Activated CD8-positive, alpha-beta memory T cell treated with anti-CD3 and anti-CD28 coated beads, Interleukin-2, amount 50 U/mL, for 48 hours (primary cell): ENCODE data around the gene OAT.

Source experiments
- DNase-seq: peaks from one replicate; pipeline ENCODE4 v3.0.0-alpha.2; 2020

OAT gene

DNA sequence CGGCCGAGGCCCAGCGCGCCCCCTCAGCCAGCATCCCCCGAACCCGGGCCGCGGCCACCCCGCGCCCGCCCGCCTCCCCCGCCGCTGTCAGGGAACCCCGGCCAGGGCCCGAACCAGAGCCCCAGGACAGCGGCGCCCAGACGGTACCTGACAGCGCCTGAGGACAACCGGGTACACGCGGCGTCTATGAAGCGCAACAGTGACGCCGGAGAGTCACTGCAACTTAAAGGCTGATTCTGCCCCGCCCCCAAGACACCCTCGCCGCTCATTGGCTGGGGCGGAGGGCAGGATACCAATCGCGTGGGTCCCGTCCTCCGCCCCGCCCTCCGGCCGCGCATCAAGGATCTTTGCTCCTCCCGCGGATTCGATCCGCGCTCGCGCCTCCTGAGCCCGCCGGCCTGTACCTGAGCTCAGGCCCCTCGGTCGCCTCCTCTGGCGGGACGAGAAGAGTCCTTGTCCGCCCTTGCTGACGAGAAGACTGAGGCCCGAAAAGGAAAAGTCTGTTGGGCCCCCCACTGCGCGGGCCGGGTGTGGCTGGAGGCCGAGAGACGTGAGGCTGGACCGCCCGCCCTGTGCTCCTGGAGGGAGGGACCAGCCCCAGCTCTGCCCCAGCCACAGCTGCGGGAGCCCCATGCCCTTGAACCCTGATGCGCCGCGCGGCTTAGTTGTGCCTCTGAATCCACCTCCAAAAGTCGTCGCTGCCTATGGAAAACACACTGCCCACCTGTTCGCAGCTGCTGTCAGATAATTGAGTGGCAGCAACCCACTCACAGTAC, at the start of gene OAT:
Gene OAT, minus strand, starts transcription at position 198 of the 776 bp plus-strand sequence. CDS start 6,752 bp downstream, outside the sequence.
- peak; percentile 95 for DNase-seq

DNA sequence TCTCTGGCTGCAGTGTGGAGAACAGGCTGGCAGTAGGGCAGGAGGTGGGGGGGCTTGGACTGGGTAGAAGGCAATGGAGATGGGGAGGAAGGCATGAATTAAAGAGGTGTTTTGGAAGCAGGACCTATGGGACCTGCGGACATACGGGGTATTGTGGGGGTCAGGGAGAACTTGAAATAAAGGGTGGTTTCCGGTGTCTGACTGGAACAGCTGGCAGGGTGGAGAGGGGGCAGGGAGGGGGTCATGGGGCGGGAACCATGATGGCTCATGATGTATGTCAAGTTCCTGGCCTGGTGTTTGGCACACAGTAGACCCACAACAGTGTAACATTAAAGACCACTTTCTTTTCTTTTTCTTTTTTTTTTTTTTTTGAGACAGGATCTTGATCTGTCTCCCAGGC, 48.4 kb upstream of the OAT start:
- DNase-seq, result no peak

DNA sequence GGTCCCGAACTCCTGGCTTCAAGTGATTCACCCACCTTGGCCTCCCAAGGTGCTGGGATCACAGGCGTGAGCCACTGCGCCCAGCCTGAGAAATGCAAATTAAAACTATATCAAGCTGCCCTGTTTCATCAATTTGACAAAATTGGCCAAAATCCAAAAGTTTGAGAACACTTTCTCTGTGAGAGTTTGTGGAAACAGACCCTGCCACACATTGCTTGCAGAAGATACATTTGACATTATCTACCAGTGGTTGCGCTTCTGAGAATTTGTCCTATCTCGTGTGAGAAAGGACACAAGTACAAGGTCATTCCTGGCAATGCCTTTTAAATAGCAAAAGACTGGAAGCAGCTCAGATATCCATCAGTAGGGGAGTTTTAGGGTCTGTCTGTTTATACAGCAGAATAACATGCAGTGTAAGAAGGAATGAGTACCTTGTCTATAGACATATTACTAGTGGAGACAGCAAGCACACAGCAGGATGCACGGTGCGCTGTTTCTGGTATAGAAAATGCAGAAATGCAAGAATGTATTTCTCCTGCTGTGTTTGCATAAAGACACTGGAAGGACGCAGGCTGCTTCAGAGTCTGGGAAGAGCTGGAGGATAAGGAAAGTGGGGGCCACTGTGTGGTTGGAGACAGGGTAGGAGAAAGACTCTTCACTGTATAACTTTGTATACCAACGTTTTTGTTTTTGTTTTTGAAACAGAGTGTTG, 47.2 kb upstream of the OAT start:
- DNase-seq, result no peak

DNA sequence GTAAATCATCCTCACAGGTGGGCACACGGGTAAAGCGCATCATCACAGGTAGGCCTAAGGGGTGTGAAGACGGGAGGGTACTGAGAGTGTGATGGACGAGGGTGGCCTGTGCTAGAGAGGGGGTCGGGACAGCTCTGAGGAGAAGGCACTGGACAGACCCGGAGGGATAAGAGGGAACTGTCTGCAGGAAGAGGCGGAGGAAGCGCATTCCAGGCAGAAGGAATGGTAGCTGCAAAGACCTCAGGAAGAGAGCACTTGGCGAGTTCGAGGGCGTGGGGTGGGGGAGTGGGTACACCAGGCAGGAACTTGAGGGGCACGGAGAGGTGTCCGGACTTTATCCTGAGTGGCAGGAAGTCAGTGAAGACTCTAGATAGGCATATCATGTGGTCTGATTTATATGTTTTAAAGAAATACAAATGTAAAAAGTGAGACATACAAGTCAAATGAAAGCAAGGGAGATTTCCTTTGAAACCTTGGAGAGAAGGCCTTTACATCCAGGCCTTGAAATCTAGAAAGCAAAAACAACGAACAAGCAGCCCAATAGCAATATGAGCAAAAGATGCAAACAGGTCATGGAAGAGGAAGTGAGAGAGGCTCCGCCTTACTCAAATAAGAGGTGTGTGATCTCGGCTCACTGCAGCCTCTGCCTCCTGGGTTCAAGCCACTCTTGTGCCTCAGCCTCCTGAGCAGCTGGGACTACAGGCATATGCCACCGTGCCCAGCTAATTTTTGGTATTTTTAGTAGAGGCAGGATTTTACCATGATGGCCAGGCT, 46.5 kb upstream of the OAT start:
- DNase-seq, result no peak

DNA sequence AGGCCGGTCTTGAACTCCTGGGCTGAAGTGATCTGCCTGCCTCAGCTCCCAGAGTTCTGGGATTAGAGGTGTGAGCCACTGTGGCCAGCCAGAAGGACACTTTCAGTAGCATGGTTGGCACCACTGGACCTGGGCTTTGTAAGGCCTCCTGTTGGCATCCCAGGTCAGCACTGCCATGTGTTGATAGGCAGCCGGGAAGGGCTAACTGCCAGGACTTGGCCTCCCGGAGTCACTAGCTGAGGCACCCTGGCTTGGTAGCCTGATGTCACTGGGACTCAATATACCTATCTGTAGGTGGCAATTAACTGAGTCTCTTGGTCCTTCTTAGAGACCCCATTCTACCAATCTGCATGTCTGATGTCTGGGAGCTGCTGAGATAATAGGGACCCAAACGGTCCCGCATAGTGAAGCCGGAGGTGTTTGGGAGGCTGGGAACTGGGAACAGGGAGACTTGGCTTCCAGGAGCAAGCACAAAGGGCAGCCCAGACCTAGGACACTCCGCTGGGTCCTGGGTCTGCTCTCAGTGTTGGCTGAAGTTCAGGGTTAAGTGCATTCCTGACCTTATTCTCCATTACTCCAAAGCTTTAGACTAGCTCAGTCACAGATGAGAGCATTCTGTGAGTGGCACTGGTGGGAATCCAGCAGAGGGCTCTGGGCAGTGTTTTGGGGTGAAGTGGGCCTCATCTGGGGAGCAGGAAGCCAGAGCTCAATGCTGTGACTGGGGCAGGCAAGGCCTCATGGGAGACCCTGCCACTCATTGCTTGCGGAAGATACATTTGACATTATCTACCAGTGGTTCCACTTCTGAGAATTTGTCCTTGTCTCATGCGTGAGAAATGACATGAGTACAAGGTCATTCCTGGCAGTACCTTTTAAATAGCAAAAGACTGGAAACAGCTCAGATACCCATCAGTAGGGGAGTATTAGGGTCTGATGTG, 45.6 kb upstream of the OAT start:
- DNase-seq, result no peak

DNA sequence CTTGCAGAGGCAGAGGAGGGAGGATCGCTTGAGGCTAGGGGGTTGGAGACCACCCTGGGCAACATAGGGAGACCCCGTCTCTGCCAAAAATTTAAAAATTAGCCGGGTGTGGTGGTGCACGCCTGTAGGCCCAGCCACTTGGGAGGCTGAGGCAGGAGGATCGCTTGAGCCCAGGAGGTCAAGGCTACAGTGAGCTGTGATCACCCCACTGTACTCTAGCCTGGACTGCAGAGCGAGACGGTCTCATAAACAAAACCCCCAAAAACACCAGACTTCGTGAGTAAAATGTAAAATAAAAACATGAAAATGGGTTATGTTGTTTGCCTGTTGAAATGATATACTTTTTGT, 43.6 kb upstream of the OAT start:
- DNase-seq, result no peak

DNA sequence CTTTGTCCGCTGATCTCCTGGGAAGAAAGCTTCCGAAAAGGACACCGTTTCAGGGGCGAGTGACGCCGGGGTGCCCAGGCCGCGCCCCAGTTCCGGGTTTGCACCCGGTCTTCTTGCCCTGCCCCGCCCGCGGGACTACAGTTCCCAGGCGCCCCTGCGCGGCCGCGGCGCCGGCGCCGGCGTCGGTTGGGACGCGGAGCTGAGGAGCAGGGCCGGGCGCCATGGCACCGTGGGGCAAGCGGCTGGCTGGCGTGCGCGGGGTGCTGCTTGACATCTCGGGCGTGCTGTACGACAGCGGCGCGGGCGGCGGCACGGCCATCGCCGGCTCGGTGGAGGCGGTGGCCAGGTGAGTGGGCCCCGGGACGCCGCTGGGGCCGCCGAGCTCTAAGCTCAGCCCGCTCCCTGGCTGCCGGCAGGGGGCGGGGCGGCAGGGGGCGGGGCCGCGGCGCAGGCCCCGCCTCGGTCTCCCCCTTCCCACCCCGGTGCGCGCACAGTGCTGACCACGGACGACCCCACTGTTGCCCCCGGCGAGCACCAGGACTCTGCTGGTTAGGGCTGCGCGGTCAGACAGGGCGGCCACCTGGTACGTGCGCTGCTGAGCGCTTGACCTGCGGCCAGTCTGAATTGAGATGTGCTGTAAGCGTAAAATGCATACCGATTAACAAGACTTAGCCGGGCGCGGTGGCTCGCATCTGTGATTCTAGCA, 43.1 kb upstream of the OAT start, which contains the start of gene LHPP:
Gene LHPP, plus strand, starts transcription at position 182 of the 706 bp plus-strand sequence. Its CDS starts 40 bp downstream, at position 222.
- peak; percentile 92 for DNase-seq

DNA sequence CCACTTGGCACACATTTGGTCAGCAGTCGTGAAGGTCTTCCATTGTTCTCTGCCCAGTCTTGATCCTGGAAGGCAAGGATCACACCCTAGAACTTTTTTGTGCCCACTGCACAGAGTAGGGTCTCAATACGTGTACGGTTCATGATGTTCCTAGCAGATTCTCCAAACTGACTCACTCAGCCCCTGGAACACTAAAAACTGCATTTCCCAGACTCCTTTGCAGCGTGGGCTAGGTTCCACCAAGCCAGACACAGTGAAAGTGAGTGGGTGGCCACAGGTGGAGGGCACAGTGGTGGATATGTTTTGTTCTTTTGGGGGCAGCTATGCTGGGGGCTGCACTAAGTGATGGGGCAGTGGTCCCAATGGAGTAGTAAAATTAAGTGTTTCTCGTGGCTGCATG, 41.4 kb upstream of the OAT start:
- no peak for DNase-seq

DNA sequence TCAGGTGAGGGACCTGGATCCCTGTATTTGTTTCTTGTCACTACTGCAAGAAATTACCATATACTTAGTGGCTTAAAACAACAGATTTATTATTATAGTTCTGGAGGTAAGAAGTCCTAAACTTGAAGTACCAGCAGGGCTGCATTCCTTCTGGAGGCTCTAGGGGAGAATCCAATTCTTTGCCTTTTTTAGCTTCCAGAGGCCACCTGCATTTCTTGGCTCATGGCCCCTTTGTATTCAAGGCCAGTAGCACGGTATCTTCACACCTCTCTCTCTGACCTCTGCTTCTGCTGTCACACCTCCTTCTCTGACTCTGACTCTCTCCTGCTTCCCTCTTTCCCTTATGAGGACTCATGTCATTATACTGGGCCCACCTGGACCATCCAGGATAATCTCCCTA, 40.7 kb upstream of the OAT start:
- no peak for DNase-seq

DNA sequence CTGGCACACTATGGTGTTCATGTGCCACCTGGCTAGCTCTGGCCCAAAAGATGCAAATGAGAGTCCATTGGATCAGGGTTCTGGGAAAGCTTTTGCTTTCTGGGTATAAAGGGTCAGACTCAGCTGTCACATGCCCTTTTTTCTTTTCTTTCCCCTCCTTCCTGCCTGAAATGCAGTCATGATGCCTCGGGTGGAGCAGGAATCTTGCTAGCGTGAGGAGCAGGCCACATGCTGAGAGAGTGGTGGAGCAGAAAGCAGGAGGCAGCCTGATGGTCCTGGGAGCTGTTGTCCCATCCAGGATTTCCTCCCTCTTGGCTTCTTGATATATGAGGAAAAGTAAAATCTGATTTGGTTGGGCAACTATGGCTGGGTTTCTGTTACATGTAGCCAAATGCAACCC, 40.2 kb upstream of the OAT start:
- no peak for DNase-seq

DNA sequence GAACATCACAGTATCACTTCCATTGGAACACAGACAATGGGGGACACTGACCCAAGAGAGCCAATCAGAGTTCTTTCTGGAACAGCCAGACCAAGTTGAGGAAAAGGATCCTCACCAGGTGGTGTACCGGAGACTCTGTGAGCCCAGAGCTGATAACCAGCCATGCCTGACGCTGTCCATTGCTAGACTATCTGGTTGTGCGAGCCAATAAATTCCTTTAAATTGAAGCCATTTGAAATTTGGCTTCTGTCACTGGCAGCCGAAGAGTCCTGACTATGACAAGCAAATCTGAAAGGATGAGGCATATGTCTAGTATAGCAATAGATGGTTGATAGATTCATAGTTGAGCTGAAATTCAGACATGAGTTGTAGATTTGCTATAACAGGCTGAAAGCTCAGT, 39.8 kb upstream of the OAT start:
- DNase-seq, result no peak

DNA sequence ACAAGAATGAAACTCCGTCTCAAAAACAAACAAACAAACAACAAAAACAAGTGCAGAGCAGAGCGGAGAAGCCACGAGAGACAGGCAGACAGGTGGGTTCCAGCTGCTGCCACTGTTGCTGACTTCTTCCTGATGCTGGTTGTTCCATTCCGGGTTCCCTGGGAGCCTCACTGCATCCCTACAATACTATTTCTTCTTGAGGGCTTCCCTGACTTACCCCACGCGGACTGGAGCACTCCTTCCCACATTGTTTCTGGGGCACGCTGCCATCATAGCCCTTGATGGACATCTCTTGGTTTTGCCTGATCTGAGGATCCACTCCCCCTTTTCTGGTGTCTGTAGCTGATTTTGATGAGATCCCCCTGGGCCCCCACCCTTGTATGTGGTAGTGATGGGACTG, 36.7 kb upstream of the OAT start:
- DNase-seq, result no peak

DNA sequence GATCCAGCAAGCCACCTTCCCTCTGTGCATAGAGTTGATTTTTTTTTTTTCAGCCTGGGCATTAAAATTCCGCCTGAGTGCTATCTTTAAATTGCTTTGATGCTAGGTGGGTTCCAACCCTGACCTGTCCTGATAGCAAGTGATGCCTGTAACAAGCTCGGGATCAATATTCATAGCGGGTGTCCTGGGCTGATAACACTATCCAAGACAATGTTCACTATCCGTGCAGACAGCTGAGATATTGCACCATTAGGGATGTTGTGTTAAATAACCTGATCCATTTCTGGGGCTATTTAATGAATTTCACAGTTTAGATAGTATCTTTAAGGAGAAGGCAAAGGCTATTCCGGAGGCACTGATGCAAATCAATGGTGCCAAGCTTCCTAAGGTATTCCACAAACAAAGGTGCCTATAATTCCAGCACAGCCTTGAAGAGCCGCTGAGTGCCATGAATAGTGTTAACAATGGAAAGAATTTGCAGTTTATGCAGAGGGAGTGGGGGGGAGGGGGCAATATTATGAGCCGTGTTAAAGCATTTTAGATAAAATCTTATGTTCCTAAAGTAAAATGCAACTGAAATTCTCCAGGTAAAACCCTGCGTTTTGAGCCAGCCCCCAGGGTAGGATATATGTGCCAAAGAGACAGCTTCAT, 35.4 kb upstream of the OAT start:
- DNase-seq, result no peak

DNA sequence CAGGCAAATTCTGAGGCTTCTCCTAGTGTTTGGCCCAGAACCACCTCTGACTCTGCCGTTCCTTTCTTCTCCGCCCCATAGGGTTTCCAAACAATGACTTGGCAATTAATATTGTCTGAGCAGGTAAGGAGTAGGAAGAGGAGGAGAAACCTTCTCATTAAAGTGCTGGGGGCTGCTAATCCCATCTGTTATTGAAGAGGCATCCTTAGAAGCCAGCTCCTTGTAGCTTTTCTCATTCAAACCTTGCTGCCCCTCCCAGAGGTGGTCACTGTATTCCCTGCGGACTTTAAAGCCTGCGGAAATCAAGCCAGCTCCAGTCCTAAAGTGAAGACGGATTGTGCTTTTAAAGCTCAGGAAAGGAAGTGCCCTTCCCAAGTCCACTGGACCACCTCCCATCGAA, 32.6 kb upstream of the OAT start:
- DNase-seq, result no peak

DNA sequence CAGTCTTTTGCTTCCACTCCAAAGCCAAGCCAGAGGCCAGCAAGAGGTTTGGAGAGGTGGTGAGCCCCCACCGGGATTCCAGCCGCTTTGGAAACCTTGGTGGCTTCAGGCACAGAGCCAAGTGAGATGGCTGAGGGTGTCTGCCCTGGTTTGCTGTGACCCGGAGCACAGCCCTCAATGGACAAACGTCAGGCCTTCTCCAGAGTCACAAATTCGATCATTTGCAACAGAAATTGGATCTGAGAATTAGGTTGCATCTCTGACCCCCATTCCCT, 32.0 kb upstream of the OAT start:
- no peak for DNase-seq

DNA sequence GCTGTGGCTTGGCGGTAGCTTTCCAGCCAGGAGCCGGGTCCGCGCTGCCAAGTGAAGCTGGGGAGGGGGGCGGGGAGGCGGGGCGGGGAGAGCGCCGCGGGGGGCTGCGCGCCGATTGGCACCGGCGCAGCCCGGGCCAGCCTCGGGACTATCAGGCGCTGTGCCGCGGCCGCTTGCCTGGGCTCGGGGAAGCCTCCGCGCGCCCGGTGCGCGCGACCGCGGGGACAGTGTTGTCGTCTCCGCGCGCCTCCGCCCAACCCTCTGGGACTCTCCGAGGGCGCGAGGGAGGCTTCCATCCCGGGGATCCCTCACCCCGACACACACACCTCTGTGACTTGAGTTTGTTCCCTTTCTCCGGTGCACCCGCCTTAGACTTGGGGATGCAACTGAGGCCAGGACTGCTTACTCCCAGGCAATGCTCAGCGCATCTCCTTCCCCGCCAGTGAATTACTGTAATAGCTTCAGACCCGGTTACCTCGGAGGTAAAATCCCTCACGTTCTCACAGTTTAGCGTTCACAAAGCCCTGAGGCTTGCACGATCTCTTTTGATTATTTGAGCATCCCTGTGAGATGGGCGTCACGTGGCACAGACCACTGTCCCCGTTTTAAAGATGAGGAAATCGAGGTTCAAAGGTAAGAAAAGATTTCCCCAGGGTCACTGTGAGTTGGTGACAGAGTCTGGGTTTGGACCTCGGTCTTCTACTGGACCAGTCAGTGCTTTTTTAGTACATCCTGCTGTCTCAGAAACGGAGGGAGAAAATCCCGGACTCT, 31.5 kb upstream of the OAT start, which contains the start of gene NKX1-2:
Gene NKX1-2, minus strand, starts transcription at position 24 of the 771 bp plus-strand sequence. CDS start 92 bp downstream, outside the sequence.
- no peak for DNase-seq

DNA sequence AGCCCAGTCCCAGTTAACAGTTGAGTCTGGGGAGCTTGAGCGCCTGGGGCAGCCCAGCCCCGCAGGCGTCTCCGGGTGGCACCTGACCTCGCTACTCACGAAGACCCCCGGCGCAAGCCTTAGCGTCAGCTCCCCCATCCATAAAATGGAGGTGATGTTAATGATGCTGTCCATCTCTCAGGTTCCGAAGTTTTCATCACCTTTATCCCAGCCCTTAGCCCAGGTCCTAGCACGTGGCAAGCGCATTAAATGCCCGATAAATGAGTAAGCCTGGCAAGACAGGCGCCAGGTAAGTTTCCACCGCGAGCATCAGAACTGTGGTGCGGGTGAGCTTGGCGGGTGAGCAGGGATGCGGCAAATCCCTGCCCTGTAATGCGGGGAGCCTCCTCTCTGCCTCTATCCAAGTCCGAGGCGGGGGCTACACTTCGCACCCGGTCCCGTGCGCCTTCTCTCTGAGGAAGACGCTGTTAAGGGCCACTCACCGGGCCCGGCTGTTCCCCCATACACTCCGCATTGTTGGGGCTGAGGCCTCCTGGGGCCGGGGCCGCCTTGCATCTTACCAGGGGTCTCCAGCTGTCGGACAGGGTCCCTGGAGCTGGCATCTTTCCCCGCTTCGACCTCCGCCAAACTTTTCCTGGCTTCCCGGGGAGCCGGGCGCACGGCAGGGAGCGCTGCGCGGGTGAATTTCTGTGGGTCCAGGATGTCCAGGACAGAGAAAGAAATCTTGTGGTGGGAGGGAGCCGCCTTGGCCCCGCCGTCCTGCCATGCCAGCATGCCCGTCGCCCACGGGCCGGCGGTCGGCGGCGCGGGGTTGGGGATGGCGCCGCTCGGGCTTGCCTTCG, 30.7 kb upstream of the OAT start:
- no peak for DNase-seq

DNA sequence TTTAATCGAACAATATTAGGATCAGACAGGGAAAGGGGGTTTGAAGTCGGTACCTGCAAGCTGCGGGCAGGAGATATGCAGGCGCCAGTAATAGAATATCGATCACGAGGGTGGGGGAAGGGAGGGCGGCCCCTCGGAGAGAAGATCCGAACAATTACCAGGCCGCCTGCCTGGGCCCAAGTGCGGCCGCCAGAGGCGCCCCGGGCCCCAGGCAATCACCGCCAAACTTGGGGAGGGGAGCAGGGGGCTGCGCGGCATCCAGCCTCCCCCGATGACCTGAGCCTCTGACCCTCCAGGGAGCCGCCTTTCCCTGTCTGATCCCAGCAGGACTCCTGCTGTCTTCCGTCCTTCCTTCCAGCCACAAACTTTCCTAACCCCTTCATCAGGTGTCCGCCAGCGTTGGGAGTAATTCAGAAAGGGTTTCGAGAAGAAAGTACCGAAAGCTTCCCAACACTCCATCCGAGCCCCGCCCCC, 30.0 kb upstream of the OAT start:
- DNase-seq, result no peak

DNA sequence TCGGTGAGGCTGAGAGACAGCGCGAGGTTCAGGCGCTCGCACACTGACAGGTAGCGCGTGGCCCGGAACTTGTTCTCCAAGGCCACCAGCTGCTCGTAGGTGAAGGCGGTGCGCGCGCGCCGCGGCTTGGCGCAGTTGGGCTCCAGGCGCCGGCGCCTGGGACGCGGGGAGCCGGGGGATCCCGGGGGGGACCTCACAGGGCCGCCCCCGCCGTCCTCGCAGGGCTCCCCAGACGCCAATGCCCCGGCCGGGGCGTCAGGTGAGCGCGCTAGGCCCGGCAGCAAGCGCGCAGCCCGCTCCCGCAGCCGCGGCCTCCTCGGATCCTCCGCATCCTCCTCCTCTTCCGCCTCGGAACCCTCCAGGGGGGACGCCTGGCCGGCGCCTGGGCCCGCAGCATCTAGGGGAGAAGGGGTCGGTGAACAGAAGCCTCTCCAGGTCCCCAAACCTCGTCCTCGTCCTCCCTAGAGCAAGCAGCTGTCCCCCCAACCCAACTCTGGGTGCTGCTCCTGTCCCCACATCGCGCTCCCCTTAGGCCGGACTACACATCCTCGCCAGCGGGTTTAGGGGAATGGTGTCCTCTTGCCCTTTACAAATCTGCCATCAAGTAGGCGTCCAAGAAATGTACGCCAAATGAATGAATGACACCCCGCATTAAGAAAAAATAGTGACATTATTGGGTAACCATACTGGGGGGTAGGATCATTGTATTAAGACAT, 29.2 kb upstream of the OAT start:
- DNase-seq, result no peak
